SU-DHL-6 (cell line): ENCODE measurements around the gene THOC6.

Source experiments
- EZH2phosphoT487 ChIP-seq: fragments of 200-600 bp; sonication (generic), shearing (Covaris generic); conservative IDR thresholded peaks from 2 replicates; pipeline ENCODE4 v1.6.1; 2018; ENCODE audit warnings: mild to moderate bottlenecking, antibody characterized with exemption, low read length, moderate library complexity, mixed read lengths
- TF ChIP-seq, protein P1 (sequence below): fragments of 200-600 bp; sonication (generic); IDR thresholded peaks from one replicate; pipeline ENCODE4 v1.5.1; 2017; ENCODE audit warnings: antibody characterized with exemption, mild to moderate bottlenecking, low read length, moderate library complexity; ENCODE audit not compliant: insufficient read depth, poor library complexity, severe bottlenecking

DNA sequence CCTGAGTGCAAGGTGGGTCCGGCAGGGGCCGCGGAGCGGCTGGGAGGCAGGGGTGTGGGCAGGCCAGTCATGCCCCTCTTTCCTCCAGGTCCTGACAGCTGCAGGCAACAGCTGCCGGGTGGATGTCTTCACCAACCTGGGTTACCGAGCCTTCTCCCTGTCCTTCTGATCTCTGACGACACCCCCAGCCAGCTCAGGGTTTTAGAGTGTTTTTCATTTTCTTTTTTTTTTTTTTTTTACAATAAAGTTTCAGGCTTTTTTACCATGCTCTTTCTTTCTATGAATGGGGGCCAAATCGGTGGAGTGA lies 3.6 kb downstream of the THOC6 start:
- TF ChIP-seq, protein P1, sequence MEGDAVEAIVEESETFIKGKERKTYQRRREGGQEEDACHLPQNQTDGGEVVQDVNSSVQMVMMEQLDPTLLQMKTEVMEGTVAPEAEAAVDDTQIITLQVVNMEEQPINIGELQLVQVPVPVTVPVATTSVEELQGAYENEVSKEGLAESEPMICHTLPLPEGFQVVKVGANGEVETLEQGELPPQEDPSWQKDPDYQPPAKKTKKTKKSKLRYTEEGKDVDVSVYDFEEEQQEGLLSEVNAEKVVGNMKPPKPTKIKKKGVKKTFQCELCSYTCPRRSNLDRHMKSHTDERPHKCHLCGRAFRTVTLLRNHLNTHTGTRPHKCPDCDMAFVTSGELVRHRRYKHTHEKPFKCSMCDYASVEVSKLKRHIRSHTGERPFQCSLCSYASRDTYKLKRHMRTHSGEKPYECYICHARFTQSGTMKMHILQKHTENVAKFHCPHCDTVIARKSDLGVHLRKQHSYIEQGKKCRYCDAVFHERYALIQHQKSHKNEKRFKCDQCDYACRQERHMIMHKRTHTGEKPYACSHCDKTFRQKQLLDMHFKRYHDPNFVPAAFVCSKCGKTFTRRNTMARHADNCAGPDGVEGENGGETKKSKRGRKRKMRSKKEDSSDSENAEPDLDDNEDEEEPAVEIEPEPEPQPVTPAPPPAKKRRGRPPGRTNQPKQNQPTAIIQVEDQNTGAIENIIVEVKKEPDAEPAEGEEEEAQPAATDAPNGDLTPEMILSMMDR: no peak
- TF ChIP-seq EZH2phosphoT487: no peak
